HFF-Myc (cell line): ENCODE measurements around the gene FBXO34.

Experiments
- DNase-seq: peaks from one replicate; pipeline ENCODE4 v3.0.0-alpha.2; 2011; ENCODE audit warnings: low read depth; ENCODE audit errors: extremely low read depth
- H3K4me3 ChIP-seq: replicated peaks from 2 replicates; pipeline ENCODE4 v1.5.1; 2011; ENCODE audit warnings: low read depth, mild to moderate bottlenecking, control low read depth, low read length
- CTCF ChIP-seq: IDR thresholded peaks from 2 replicates; pipeline ENCODE4 v1.5.1; 2012; ENCODE audit warnings: mild to moderate bottlenecking, low read depth, low read length, control low read depth; ENCODE audit errors: missing control alignments

FBXO34 gene

GRCh38 chr14:55267820-55268219 is 3.4 kb upstream of the FBXO34 start:
- DNase-seq, result no peak
- TF ChIP-seq CTCF, result no peak
- H3K4me3 ChIP-seq, result no peak overlapping the region

GRCh38 chr14:55271572-55272298 is 514 bp downstream of the FBXO34 start:
- peak overlapping the region; percentile 93 for H3K4me3 ChIP-seq
- no peak for TF ChIP-seq CTCF
- DNase-seq, result peak; percentile 37

- no peak for TF ChIP-seq CTCF
- DNase-seq, result no peak
- H3K4me3 ChIP-seq, result peak overlapping the region; percentile 93
Observed at GRCh38 chr14:55272387-55272786, 1.2 kb downstream of the FBXO34 start.

- peak overlapping the region; percentile 93 for H3K4me3 ChIP-seq
- TF ChIP-seq CTCF, result no peak
- no peak for DNase-seq
Observed at GRCh38 chr14:55272922-55273321, 1.7 kb downstream of the FBXO34 start.

- no peak for TF ChIP-seq CTCF
- DNase-seq, result no peak
- H3K4me3 ChIP-seq, result no peak overlapping the region
Observed at GRCh38 chr14:55274146-55274545, 2.9 kb downstream of the FBXO34 start.

- no peak overlapping the region for H3K4me3 ChIP-seq
- TF ChIP-seq CTCF, result no peak
- DNase-seq, result no peak
Observed at GRCh38 chr14:55274751-55275150, 3.5 kb downstream of the FBXO34 start.

GRCh38 chr14:55276736-55277135 is 5.5 kb downstream of the FBXO34 start:
- no peak overlapping the region for H3K4me3 ChIP-seq
- TF ChIP-seq CTCF, result no peak
- DNase-seq, result no peak
